ENCODE results near the gene LYSMD3. TPM values are rescaled to one million over a fixed set of nuclear protein-coding genes. Genes with fewer than 3 reads are reported as not detected.

Gene LYSMD3
- total RNA-seq, 4 donors from 2014 or later: 5.6 to 23.0 (median 12.8) TPM

DNA sequence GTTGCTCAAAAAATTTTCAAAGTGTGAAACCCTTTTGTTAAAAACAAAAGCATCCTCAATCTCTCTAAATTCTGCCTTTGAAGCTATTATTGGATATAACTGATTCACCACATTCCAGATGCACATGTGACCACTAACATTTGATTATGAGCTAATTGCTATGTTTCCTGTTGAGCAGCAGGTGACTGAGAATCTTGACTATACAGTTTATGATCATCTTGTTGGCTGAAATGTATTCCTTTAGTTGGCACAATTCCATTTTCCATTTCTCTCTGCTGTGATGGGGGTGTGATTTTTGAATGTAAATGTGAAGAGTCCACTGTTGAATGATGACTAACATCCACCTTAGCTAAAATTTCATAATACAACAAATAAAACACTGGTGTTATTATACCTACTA lies 10.7 kb downstream of the LYSMD3 start:
- no peak for TF ChIP-seq POLR2AphosphoS5 (IDR thresholded peaks at IDR 0.05)
- no peak for TF ChIP-seq EP300 (IDR thresholded peaks at IDR 0.05; ENCODE audit: low read depth)
- TF ChIP-seq, protein P1, sequence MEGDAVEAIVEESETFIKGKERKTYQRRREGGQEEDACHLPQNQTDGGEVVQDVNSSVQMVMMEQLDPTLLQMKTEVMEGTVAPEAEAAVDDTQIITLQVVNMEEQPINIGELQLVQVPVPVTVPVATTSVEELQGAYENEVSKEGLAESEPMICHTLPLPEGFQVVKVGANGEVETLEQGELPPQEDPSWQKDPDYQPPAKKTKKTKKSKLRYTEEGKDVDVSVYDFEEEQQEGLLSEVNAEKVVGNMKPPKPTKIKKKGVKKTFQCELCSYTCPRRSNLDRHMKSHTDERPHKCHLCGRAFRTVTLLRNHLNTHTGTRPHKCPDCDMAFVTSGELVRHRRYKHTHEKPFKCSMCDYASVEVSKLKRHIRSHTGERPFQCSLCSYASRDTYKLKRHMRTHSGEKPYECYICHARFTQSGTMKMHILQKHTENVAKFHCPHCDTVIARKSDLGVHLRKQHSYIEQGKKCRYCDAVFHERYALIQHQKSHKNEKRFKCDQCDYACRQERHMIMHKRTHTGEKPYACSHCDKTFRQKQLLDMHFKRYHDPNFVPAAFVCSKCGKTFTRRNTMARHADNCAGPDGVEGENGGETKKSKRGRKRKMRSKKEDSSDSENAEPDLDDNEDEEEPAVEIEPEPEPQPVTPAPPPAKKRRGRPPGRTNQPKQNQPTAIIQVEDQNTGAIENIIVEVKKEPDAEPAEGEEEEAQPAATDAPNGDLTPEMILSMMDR (IDR thresholded peaks at IDR 0.05): no peak
- no peak for TF ChIP-seq POLR2A (IDR thresholded peaks at IDR 0.05)
- in situ Hi-C loops (cut with MboI; ENCODE audit: low pct_ligation_motif_present in 1 of 4, low pct_unique_long_range_greater_than_20kb in 1 of 4, low sequenced_read_pairs in 3 of 4) (no loop called here), intact Hi-C loops (cut with DNase I; ENCODE audit: low total_unique reads) (no loop called here)
- Histone ChIP-seq H3K9me3 (no peaks in the 10 kb centered on the region), H3K4me1 (no peaks in the 10 kb centered on the region), H3K4me3 (no peak overlapping the region), H3K27ac (no peak overlapping the region), H3K36me3 (peaks cover 0 to 23% (median 3%) of the 10 kb centered on the region in 4 donors), H3K27me3 (no peaks in the 10 kb centered on the region)
- DNase-seq: no peak

DNA sequence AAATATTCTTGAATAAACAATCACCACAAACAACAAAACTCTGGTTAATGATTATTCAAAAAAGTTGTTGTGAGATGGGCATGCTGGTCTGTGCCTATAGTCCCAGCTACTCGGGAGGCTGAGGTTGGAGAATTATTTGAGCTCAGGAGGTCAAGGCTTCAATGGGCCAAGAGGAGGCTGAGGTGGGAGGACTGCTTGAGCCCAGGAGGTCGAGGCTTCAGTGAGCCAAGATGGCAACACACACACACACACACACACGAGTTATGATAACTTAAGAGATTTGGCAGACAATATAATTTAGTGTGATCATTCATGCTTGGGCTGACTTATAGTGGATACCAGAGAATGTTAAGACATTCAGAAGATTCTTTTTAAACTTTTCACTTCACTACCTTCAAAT lies 14.9 kb downstream of the LYSMD3 start:
- no peak for DNase-seq
- 40 to 77% methylated on average over 1 to 3 of the region's 3 CpGs for WGBS, 2 donors (ENCODE audit: low coverage in 1 of 2)
- Histone ChIP-seq H3K27me3 (no peaks in the 10 kb centered on the region), H3K4me3 (no peak overlapping the region), H3K4me1 (no peaks in the 10 kb centered on the region), H3K9me3 (no peaks in the 10 kb centered on the region), H3K36me3 (peaks cover 0 to 9% (median 2%) of the 10 kb centered on the region in 4 donors), H3K27ac (no peak overlapping the region)
- in situ Hi-C loops (cut with MboI; ENCODE audit: low pct_ligation_motif_present in 1 of 4, low pct_unique_long_range_greater_than_20kb in 1 of 4, low sequenced_read_pairs in 3 of 4) (no loop called here), intact Hi-C loops (cut with DNase I; ENCODE audit: low total_unique reads) (no loop called here)
- TF ChIP-seq, protein P1 (IDR thresholded peaks at IDR 0.05): no peak
- TF ChIP-seq EP300 (IDR thresholded peaks at IDR 0.05; ENCODE audit: low read depth) (no peak), POLR2AphosphoS5 (IDR thresholded peaks at IDR 0.05) (no peak), POLR2A (IDR thresholded peaks at IDR 0.05) (no peak)

DNA sequence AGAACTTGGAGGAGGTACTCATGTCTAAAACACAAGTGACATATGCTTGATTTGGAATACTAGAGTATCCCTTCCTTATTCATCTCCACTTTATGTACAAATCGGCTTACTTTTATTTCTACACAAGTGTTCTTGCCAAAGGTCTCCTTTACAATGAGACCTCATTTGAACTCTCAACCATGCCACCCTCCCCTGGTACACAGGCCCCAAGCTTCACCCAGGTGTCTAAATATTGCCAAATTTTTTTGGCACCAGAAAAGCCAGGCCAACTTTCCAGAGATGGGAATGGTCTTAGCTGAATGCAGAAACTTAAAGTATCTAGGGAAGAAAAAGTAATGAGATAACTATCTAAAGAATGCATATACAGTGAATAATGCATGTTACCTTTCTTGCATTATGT lies 18.9 kb downstream of the LYSMD3 start:
- TF ChIP-seq POLR2A (IDR thresholded peaks at IDR 0.05) (no peak), EP300 (IDR thresholded peaks at IDR 0.05; ENCODE audit: low read depth) (no peak), POLR2AphosphoS5 (IDR thresholded peaks at IDR 0.05) (no peak)
- no peak overlapping the region for H3K4me3 ChIP-seq
- H3K9me3 ChIP-seq: no peaks in the 10 kb centered on the region
- no peak for DNase-seq
- H3K4me1 ChIP-seq: no peaks in the 10 kb centered on the region
- no peaks in the 10 kb centered on the region for H3K27me3 ChIP-seq
- H3K27ac ChIP-seq: no peak overlapping the region
- in situ Hi-C loops (cut with MboI; ENCODE audit: low pct_ligation_motif_present in 1 of 4, low pct_unique_long_range_greater_than_20kb in 1 of 4, low sequenced_read_pairs in 3 of 4): no loop called here
- intact Hi-C loops (cut with DNase I; ENCODE audit: low total_unique reads): no loop called here
- no peaks in the 10 kb centered on the region for H3K36me3 ChIP-seq
- WGBS, 2 donors (ENCODE audit: low coverage in 1 of 2): 90% methylated on average over 1 of the region's 1 CpG; no CpG with 5 or more reads in 1 of the 2 donors

DNA sequence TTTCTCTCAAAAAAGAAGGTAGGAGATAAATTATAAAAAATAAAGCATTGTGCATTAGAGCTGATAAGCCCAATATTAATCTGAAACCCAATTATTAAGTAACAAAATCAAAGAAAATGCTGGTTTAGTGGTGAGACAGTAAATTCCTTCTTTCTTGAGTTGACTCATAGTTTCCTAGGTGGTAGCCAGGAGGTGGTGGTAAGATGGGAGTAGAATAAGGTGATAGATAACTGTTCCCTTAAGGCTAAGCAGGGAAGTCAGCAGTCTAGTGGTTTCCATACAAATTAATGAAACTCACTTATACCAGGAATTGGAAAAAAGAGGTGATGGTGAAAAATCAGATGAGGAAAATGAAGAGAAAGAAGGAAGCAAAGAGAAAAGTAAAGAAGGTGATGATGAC lies 23.2 kb downstream of the LYSMD3 start:
- no peak for TF ChIP-seq POLR2A (IDR thresholded peaks at IDR 0.05)
- no peak for TF ChIP-seq EP300 (IDR thresholded peaks at IDR 0.05; ENCODE audit: low read depth)
- TF ChIP-seq POLR2AphosphoS5 (IDR thresholded peaks at IDR 0.05): no peak
- TF ChIP-seq, protein P1 (IDR thresholded peaks at IDR 0.05): no peak
- Histone ChIP-seq H3K4me1 (no peaks in the 10 kb centered on the region), H3K27ac (no peak overlapping the region), H3K9me3 (no peaks in the 10 kb centered on the region), H3K4me3 (no peak overlapping the region), H3K36me3 (no peaks in the 10 kb centered on the region), H3K27me3 (no peaks in the 10 kb centered on the region)
- in situ Hi-C loops (cut with MboI; ENCODE audit: low pct_ligation_motif_present in 1 of 4, low pct_unique_long_range_greater_than_20kb in 1 of 4, low sequenced_read_pairs in 3 of 4): no loop called here
- DNase-seq: no peak
- intact Hi-C loops (cut with DNase I; ENCODE audit: low total_unique reads): no loop called here

DNA sequence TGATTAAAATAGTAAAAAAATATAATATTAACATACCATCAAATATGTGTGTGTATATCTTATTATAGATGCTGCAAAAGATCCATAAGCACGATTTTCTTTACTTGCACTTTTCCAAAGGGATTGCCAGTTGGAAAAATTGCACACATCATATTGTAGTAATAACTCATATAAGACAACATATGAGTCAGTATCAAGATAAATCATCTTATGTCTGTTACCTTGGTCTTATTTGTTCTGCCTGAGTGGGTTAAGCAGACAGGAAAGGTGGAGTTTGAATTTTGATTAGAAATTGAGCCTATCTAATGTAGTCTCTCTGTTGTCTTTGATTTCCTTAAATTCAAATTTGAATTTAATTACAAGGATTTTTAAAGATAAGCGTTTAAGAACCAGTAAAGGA lies 24.6 kb downstream of the LYSMD3 start:
- no peaks in the 10 kb centered on the region for H3K27me3 ChIP-seq
- intact Hi-C loops (cut with DNase I; ENCODE audit: low total_unique reads) (no loop called here), in situ Hi-C loops (cut with MboI; ENCODE audit: low pct_ligation_motif_present in 1 of 4, low pct_unique_long_range_greater_than_20kb in 1 of 4, low sequenced_read_pairs in 3 of 4) (no loop called here)
- no peak overlapping the region for H3K27ac ChIP-seq
- no peak for DNase-seq
- H3K9me3 ChIP-seq: no peaks in the 10 kb centered on the region
- no peak for TF ChIP-seq POLR2A (IDR thresholded peaks at IDR 0.05)
- TF ChIP-seq, protein P1 (IDR thresholded peaks at IDR 0.05): no peak
- no peak for TF ChIP-seq POLR2AphosphoS5 (IDR thresholded peaks at IDR 0.05)
- no peak for TF ChIP-seq EP300 (IDR thresholded peaks at IDR 0.05; ENCODE audit: low read depth)
- H3K36me3 ChIP-seq: no peaks in the 10 kb centered on the region
- no peak overlapping the region for H3K4me3 ChIP-seq
- 94 to 96% methylated on average over 2 of the region's 2 CpGs for WGBS, 2 donors (ENCODE audit: low coverage in 1 of 2)
- H3K4me1 ChIP-seq: no peaks in the 10 kb centered on the region
